Skeletal muscle cell (primary cell): ENCODE data around the gene NEK9.
"Not testable (repeated sequence)": the region's sequence is repeated elsewhere in the genome, so short reads cannot be mapped to it uniquely, and the experiment has no call there.

Experiments
- DNase-seq: peaks from one replicate; pipeline ENCODE4 v3.0.0-alpha.2; 2010; ENCODE audit warnings: low read depth
- H3K4me3 ChIP-seq: 2 replicates; pipeline ENCODE4 v1.5.1; 2011; ENCODE audit warnings: low read depth, mild to moderate bottlenecking, control low read depth, low read length, moderate library complexity

NEK9 gene

GRCh38 chr14:75150150-75150549 lies 23.3 kb upstream of the NEK9 start:
- H3K4me3 ChIP-seq: no peak overlapping the region
- DNase-seq: peak; percentile 52

- peak; percentile 56 for DNase-seq
Observed at GRCh38 chr14:75147423-75148071, 20.7 kb upstream of the NEK9 start.

GRCh38 chr14:75144944-75145343 lies 18.1 kb upstream of the NEK9 start:
- H3K4me3 ChIP-seq: no peak overlapping the region
- no peak for DNase-seq

More at GRCh38 chr14:75147423-75148071, 20.7 kb upstream of the NEK9 start:
- H3K4me3 ChIP-seq: no peak overlapping the region

- H3K4me3 ChIP-seq: no peak overlapping the region
- no peak for DNase-seq
Observed at GRCh38 chr14:75143761-75144527, 17.1 kb upstream of the NEK9 start.

GRCh38 chr14:75142494-75142893 lies 15.6 kb upstream of the NEK9 start:
- H3K4me3 ChIP-seq: no peak overlapping the region
- DNase-seq: no peak

- DNase-seq: no peak
Observed at GRCh38 chr14:75141967-75142366, 15.1 kb upstream of the NEK9 start.

GRCh38 chr14:75141062-75141461 lies 14.2 kb upstream of the NEK9 start:
- no peak for DNase-seq

More at GRCh38 chr14:75141967-75142366, 15.1 kb upstream of the NEK9 start:
- H3K4me3 ChIP-seq: no peak overlapping the region

GRCh38 chr14:75140620-75141019 lies 13.8 kb upstream of the NEK9 start:
- no peak overlapping the region for H3K4me3 ChIP-seq
- DNase-seq: no peak

More at GRCh38 chr14:75141062-75141461, 14.2 kb upstream of the NEK9 start:
- no peak overlapping the region for H3K4me3 ChIP-seq

GRCh38 chr14:75139185-75139584 lies 12.3 kb upstream of the NEK9 start:
- no peak for DNase-seq
- no peak overlapping the region for H3K4me3 ChIP-seq

GRCh38 chr14:75138492-75138891 lies 11.6 kb upstream of the NEK9 start:
- no peak overlapping the region for H3K4me3 ChIP-seq

GRCh38 chr14:75134644-75135043 lies 7.8 kb upstream of the NEK9 start:
- no peak overlapping the region for H3K4me3 ChIP-seq
- no peak for DNase-seq

More at GRCh38 chr14:75138492-75138891, 11.6 kb upstream of the NEK9 start:
- no peak for DNase-seq

- DNase-seq: no peak
- no peak overlapping the region for H3K4me3 ChIP-seq
Observed at GRCh38 chr14:75133597-75133996, 6.7 kb upstream of the NEK9 start.

- H3K4me3 ChIP-seq: no peak overlapping the region
- DNase-seq: peak; percentile 24
Observed at GRCh38 chr14:75132382-75133086, 5.7 kb upstream of the NEK9 start.

- H3K4me3 ChIP-seq: no peak overlapping the region
- no peak for DNase-seq
Observed at GRCh38 chr14:75128596-75128990, 1.7 kb upstream of the NEK9 start.

GRCh38 chr14:75127903-75128595 lies 1.2 kb upstream of the NEK9 start:
- DNase-seq: no peak
- peak overlapping the region; percentile 73 for H3K4me3 ChIP-seq

GRCh38 chr14:75127474-75127820 lies 599 bp upstream of the NEK9 start:
- H3K4me3 ChIP-seq: peak overlapping the region; percentile 73
- not testable (repeated sequence) for DNase-seq

GRCh38 chr14:75126121-75126544 lies 715 bp downstream of the NEK9 start:
- peak overlapping the region; percentile 73 for H3K4me3 ChIP-seq

GRCh38 chr14:75125617-75126016 lies 1.2 kb downstream of the NEK9 start:
- DNase-seq: peak; percentile 36
- H3K4me3 ChIP-seq: peak overlapping the region; percentile 73

More at GRCh38 chr14:75126121-75126544, 715 bp downstream of the NEK9 start:
- DNase-seq: no peak

GRCh38 chr14:75123991-75124390 lies 2.9 kb downstream of the NEK9 start:
- DNase-seq: peak; percentile 25
- no peak overlapping the region for H3K4me3 ChIP-seq

- H3K4me3 ChIP-seq: no peak overlapping the region
- DNase-seq: no peak
Observed at GRCh38 chr14:75121552-75121951, 5.3 kb downstream of the NEK9 start.
